GM18499 (cell line): ENCODE data around the gene TRAK1.

Experiments used
- ATAC-seq: cut with Tn5 transposase; IDR thresholded peaks from one replicate; pipeline ENCODE4 v1.9.1; 2021; ENCODE audit warnings: moderate number of reproducible peaks; ENCODE audit not compliant: insufficient read depth, unreplicated experiment

Gene TRAK1

GRCh38 chr3:42175386-42176240 lies 84.5 kb downstream of the TRAK1 start:
- no peak for ATAC-seq

GRCh38 chr3:42176242-42177034 lies 85.3 kb downstream of the TRAK1 start:
- ATAC-seq, result no peak

GRCh38 chr3:42177068-42177800 lies 86.1 kb downstream of the TRAK1 start:
- ATAC-seq, result no peak

GRCh38 chr3:42177801-42178150 lies 86.6 kb downstream of the TRAK1 start:
- no peak for ATAC-seq

GRCh38 chr3:42179110-42179725 lies 88.1 kb downstream of the TRAK1 start:
- ATAC-seq, result no peak

GRCh38 chr3:42180901-42181300 lies 89.7 kb downstream of the TRAK1 start:
- no peak for ATAC-seq

- ATAC-seq, result no peak
Measured at GRCh38 chr3:42182555-42182954, 91.4 kb downstream of the TRAK1 start.

GRCh38 chr3:42183991-42184632 lies 93.0 kb downstream of the TRAK1 start:
- no peak for ATAC-seq

GRCh38 chr3:42184651-42185443 lies 93.7 kb downstream of the TRAK1 start:
- ATAC-seq, result no peak

- ATAC-seq, result no peak
Measured at GRCh38 chr3:42187936-42188335, 96.8 kb downstream of the TRAK1 start.

- no peak for ATAC-seq
Measured at GRCh38 chr3:42188376-42188775, 97.2 kb downstream of the TRAK1 start.

GRCh38 chr3:42189001-42189460 lies 97.9 kb downstream of the TRAK1 start:
- no peak for ATAC-seq

GRCh38 chr3:42189736-42190135 lies 98.6 kb downstream of the TRAK1 start:
- ATAC-seq, result no peak

- ATAC-seq, result no peak
Measured at GRCh38 chr3:42190701-42191442, 99.7 kb downstream of the TRAK1 start.

GRCh38 chr3:42191443-42191747 lies 100.2 kb downstream of the TRAK1 start:
- ATAC-seq, result no peak

- peak; percentile 28 for ATAC-seq
Measured at GRCh38 chr3:42192334-42193200, 101.4 kb downstream of the TRAK1 start.

GRCh38 chr3:42194943-42195510 lies 103.9 kb downstream of the TRAK1 start:
- ATAC-seq, result no peak
